NCI-H2196 (cell line): ENCODE results near the gene B3GALT2.

Experiments used
- DNase-seq: peaks from one replicate; lab custom pipeline; 2025; ENCODE audit not compliant: unreplicated experiment; lab: John Stamatoyannopoulos, UW

Gene B3GALT2

DNA sequence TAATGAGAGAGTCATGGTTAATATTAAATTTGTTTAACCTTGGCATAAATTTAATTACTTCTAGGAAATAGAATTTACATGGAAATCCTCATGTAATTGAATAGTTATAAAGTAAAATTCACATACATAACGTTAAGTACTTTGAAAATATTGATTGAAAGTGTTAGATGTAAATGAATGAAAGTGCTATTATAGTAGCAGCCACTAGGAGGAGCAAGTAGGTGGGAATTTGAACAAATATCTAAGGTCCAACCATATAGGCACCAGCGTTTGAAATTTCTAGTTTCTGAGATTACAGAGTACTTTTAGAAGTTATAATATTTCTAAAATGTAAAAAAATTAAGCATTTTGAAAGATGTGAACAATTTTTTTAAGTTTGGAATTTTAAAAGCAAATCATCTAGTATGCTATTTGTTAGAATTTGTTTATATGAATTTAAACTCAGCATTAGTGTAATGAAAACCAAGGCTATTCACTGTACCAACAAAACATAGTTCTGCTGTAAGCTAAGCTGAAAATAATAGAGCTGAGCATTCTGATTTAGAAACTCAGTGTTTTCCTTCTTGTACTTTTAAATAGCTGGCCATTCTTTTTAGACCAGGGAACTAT is 3.3 kb downstream of the B3GALT2 start:
- peak; percentile 54 for DNase-seq

- no peak for DNase-seq
Observed at GRCh38 chr1:193181985-193182384, 4.4 kb downstream of the B3GALT2 start.

DNA sequence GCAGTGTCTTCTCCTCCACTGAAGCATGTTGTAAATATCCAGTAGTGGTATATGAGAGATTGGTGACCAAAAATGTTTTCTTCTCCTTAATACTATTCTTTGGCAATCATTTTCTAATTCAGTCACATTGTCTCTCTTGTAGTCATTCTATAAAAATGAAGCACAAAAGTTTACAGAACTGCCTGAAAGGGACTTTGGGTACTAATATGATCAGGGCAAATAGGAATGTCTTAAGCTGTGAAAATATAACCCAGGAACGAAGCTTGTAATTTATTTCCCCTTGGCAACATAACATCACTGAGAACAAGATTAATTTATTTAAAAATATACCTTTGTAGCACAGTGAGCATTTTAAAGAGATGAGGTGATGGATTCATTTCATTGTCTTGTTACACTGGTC is 4.9 kb downstream of the B3GALT2 start:
- DNase-seq, result no peak

GRCh38 chr1:193179094-193179493 is 7.3 kb downstream of the B3GALT2 start:
- no peak for DNase-seq

DNA sequence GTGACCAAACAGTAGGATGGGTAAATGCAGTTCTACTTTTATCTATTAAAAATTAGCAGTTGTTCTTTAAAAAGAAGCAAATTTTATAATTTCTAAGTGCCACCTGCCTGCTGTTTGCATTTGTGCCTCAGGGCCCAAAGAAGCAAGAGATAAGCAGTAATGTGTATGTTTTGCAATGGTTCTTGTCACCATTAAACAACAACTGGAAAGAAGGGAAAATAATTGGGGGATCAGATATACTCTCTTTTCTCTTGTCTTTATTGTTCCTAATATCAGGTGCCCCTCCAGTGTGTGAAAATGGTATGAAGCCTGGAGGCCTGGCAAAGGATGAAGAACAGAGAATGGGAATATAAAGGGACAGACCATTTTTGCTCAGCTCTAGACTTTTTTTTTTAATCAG is 9.6 kb downstream of the B3GALT2 start:
- no peak for DNase-seq

DNA sequence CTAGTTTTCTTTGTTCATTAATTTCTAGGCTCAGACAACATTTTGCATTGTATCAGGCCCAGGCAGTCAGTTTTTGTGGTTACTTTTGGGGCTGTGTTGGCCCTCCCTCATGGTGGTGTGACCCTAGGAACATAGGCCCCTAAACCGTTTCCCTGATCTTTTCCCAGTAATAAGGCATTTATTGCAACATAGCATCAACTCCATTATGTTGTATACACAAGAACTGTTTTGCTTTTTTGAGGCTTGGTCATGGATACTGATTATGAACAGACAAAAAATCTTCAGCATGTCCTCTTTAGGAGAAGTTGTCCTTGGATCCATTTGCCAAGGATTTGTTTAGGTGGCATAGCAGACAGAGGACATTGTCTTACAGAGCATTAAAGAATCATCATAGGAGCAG is 10.3 kb downstream of the B3GALT2 start:
- DNase-seq, result no peak

- DNase-seq, result no peak
Observed at GRCh38 chr1:193157360-193157759, 29.1 kb downstream of the B3GALT2 start.

- DNase-seq, result no peak
Observed at GRCh38 chr1:193156822-193157142, 29.6 kb downstream of the B3GALT2 start.

DNA sequence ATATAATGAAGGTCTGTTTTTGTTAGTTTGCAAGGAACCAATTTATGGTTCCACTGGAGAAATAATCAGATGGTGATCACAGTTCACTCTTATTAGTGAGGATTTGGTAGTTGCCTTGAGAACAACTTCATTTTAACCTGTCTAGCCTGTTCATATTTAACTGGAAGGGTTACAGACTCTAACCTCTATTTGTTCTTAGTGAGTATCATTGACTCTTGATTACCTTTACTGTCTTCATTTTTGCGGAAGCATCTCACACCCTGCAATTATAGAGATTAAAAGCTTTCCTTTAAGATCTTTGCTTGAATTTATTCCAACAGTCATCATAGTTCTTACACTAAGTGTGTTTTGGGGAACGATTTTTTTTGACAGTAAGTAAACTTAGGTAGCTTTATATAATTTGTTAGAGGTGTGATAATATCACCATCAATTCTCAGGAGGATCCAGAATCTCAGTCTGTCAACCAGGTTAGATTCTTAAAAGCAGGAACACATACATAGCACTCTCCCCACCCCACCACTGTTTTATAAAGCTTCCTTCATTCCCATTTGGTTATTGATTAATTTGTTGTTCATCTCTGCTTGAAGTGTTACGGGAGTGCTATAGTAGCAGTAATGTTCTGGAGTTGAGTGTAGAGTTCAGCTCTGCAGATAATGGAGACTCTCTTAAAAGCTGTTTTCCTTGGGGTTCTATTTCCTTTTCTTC is 30.1 kb downstream of the B3GALT2 start:
- DNase-seq, result no peak

DNA sequence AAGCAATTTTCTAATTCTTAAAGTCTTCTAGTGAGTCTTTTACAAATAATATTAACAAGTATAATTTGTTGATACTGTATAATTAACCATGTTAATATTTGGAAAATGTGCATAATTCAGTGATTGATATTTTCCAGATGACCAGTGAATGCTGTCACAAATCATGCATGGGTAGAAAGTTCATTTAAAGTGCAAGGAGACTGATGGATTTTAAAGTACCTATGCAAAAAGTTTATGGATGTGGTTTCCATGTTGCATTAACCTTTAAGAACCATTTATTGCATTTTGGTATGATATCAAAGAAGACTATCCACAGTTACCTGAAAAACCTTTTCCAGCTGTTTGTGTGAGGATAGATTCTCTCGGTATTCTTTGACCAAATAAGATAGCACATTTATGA is 41.4 kb downstream of the B3GALT2 start:
- DNase-seq, result no peak

DNA sequence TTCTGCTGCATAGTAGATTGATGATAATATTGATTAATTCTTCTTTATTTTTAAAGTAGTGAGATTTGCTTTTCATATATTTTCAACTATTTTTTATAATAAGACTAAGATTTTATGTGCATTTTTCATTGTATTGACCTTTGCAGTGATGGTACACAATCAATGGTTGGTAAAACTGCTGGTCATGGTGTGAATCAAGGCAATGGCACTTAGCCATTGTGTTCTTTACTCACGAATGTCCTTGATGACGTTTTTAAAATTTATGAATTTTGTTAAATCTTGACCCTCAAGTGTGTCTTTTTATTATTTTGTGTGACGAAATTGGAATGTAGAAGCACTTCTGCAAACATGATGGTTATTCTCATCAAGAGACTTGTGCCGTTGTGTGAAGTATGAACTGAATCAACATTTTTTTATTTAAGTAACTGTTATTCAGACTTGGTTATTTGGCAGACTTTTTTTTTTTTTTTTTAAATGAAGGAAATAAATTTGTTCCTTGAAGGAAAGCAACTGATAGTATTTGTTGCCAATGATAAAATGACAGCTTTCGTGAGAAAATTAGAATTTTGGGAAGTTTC is 42.0 kb downstream of the B3GALT2 start:
- DNase-seq, result no peak

DNA sequence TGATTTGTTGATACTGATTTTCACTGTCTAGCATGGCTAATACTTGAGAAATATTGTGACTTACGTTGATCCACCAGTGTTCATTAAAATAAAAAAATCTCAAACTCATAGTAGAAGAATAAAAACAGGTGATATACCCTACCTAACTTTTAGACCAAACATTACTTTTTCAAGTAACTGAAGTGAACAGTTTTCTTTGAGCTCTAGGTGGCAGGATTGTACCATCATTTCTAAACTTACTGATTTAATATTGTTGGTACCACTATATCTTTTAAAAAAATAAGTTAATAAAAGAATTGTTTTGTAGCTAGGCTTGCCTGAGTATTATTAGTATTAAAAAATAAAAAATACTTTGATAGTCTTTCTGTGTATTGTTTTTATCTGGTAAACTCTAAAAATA is 43.1 kb downstream of the B3GALT2 start:
- peak; percentile 9 for DNase-seq

- no peak for DNase-seq
Observed at GRCh38 chr1:193142409-193142808, 44.0 kb downstream of the B3GALT2 start.

DNA sequence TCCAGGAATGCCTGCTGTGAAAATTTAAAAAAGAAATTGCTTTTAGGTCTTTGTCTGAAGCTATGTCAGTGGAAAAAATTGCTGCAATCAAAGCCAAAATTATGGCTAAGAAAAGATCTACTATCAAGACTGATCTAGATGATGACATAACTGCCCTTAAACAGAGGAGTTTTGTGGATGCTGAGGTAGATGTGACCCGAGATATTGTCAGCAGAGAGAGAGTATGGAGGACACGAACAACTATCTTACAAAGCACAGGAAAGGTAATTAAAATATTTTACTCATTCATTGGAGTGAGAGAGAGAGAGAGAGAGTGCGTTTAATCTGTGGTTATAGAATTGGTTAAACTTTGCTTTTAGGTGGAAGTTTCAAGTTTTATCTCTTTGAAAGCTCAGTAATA is 44.6 kb downstream of the B3GALT2 start:
- no peak for DNase-seq

- no peak for DNase-seq
Observed at GRCh38 chr1:193140254-193140653, 46.2 kb downstream of the B3GALT2 start.

- no peak for DNase-seq
Observed at GRCh38 chr1:193131266-193131860, 55.0 kb downstream of the B3GALT2 start.
